KMS-11 (cell line): ENCODE results near the gene DPH2.

Experiments
- H2AFZ ChIP-seq: fragments of 200-600 bp; sonication (generic); 2 replicates; pipeline ENCODE4 v1.6.1; 2016; ENCODE audit warnings: antibody characterized with exemption, mixed run types, low read depth
- H3K27ac ChIP-seq: fragments of 200-600 bp; sonication (generic); 2 replicates; pipeline ENCODE4 v1.6.1; 2016; ENCODE audit warnings: mild to moderate bottlenecking, mixed run types
- H3K27me3 ChIP-seq: fragments of 200-600 bp; sonication (generic); 2 replicates; pipeline ENCODE4 v1.6.1; 2017; ENCODE audit warnings: mild to moderate bottlenecking, low read depth, mixed run types, moderate library complexity; ENCODE audit not compliant: insufficient read depth
- H3K36me3 ChIP-seq: fragments of 200-600 bp; sonication (generic); 2 replicates; pipeline ENCODE4 v1.6.1; 2017; ENCODE audit warnings: mild to moderate bottlenecking, mixed run types; ENCODE audit not compliant: insufficient read depth
- H3K4me1 ChIP-seq: fragments of 200-600 bp; sonication (generic); 2 replicates; pipeline ENCODE4 v1.6.1; 2016; ENCODE audit warnings: mild to moderate bottlenecking, low read depth, mixed run types; ENCODE audit not compliant: poor library complexity, severe bottlenecking
- H3K4me2 ChIP-seq: fragments of 200-600 bp; sonication (generic); 2 replicates; pipeline ENCODE4 v1.7.0; 2016; ENCODE audit warnings: mild to moderate bottlenecking, mixed run types
- H3K4me3 ChIP-seq: fragments of 200-600 bp; sonication (generic); IDR thresholded peaks from 2 replicates; pipeline ENCODE4 v1.6.1; 2017; ENCODE audit warnings: low read depth, low read length, mixed read lengths; ENCODE audit not compliant: insufficient read depth
- H3K79me2 ChIP-seq: fragments of 200-600 bp; sonication (generic); 2 replicates; pipeline ENCODE4 v1.6.1; 2016; ENCODE audit warnings: low read depth, mixed run types; ENCODE audit not compliant: insufficient read depth
- H3K9ac ChIP-seq: fragments of 200-600 bp; sonication (generic); 2 replicates; pipeline ENCODE4 v1.6.1; 2016; ENCODE audit warnings: mild to moderate bottlenecking, mixed run types
- H4K20me1 ChIP-seq: fragments of 200-600 bp; sonication (generic); 2 replicates; pipeline ENCODE4 v1.6.1; 2016; ENCODE audit warnings: mild to moderate bottlenecking, mixed run types; ENCODE audit not compliant: insufficient read depth
- CTCF ChIP-seq: fragments of 200-600 bp; sonication (generic); conservative IDR thresholded peaks from 2 replicates; pipeline ENCODE4 v1.6.1; 2017; ENCODE audit warnings: low read depth, mild to moderate bottlenecking, antibody characterized with exemption, low read length, moderate library complexity, mixed read lengths

Gene DPH2

DNA sequence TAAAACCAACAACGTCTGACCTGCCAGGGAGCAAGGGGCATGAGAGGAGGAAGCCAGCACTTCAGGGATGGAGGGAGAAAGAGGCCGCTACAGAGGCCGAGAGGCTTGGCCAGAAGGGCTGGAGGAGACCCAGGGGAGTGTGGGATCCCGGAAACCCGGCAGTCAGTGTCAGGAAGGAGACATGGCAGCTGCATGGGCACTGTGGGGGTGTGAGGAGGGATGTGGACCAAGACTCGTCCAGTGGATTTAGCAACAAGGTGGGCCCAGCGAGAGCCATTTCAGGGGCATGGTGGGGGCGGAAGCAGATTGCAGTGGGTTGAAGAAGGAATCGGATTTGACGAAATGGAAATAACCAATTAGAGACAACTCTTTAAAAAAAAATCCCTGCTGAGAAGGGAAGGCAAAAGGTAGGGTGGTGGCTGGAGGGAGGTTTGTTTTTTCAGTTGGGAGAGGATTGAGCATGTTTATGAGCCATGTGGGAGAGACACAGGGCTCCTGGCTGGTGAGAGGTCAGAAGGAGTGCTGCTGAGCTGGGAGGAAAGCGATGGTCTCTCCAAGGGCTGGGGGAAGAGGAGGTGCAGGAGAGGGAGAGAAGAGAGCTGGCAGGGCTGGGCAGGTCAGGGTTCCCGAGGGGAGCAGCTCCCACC, 13.6 kb downstream of the DPH2 start:
- no peak overlapping the region for H2AFZ ChIP-seq
- no peaks in the 10 kb centered on the region for H3K36me3 ChIP-seq
- no peak overlapping the region for H3K9ac ChIP-seq
- H3K79me2 ChIP-seq, result peaks cover 13% of the 10 kb centered on the region; the same call in 1 of the 2 replicates
- no peak overlapping the region for H3K4me3 ChIP-seq
- peaks cover 7% of the 10 kb centered on the region for H3K4me1 ChIP-seq
- H3K4me2 ChIP-seq, result no peak overlapping the region
- H3K27ac ChIP-seq, result no peak overlapping the region
- no peaks in the 10 kb centered on the region for H3K27me3 ChIP-seq
- TF ChIP-seq CTCF, result no peak
- H4K20me1 ChIP-seq, result no peaks in the 10 kb centered on the region

DNA sequence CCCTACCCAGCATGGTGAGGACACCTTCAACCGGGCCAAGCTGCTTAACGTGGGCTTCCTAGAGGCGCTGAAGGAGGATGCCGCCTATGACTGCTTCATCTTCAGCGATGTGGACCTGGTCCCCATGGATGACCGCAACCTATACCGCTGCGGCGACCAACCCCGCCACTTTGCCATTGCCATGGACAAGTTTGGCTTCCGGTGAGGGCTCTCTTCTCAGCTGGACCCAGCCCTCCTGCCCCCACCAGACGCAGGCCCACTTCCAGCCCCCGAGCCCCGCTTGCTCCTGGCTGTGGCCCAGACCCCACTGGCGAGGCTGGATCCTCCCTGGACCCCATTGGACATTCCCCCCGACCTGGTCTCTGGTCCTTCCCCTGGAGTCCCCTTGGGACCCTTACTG, 15.0 kb downstream of the DPH2 start:
- H3K79me2 ChIP-seq, result peaks cover 11% of the 10 kb centered on the region; the same call in 1 of the 2 replicates
- TF ChIP-seq CTCF, result no peak
- H3K4me2 ChIP-seq, result no peak overlapping the region
- no peak overlapping the region for H3K4me3 ChIP-seq
- H3K27ac ChIP-seq, result no peak overlapping the region
- H3K9ac ChIP-seq, result no peak overlapping the region
- no peak overlapping the region for H2AFZ ChIP-seq
- H4K20me1 ChIP-seq, result no peaks in the 10 kb centered on the region
- H3K36me3 ChIP-seq, result no peaks in the 10 kb centered on the region
- peaks cover 6% of the 10 kb centered on the region for H3K4me1 ChIP-seq
- H3K27me3 ChIP-seq, result no peaks in the 10 kb centered on the region

DNA sequence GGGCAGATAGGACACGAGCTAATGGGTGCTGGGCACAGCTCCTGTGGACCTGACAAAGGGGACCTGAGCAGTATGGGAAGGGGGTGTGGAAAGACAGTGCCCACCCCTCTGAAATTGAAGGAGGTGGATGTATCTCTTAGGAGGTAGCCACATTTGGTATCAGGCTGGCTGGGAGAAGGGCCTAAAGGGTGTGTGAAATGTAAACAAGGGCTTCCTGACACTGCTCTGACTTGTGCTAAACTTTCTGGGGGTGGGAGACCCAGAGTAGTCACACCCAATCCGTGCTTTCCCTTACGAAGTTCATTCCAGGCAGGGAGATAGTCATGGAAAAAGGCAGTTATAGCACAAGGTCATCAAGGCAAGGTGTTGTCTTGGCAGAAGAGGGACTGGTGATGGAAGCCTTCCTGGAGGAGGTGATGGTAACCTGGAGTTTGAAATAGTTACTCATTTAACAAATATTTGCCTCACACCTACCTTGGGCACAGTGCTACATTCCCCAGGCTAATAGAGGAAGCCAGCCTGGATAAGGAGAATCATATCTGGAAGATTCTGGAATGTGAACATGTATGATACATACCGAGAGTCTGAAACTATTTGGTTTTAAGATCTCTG, 16.3 kb downstream of the DPH2 start:
- H3K9ac ChIP-seq, result no peak overlapping the region
- no peaks in the 10 kb centered on the region for H4K20me1 ChIP-seq
- TF ChIP-seq CTCF, result no peak
- H3K4me1 ChIP-seq, result peaks cover 6% of the 10 kb centered on the region
- H3K4me2 ChIP-seq, result no peak overlapping the region
- H3K27ac ChIP-seq, result no peak overlapping the region
- H3K27me3 ChIP-seq, result no peaks in the 10 kb centered on the region
- no peaks in the 10 kb centered on the region for H3K36me3 ChIP-seq
- no peaks in the 10 kb centered on the region; the same call in 1 of the 2 replicates for H3K79me2 ChIP-seq
- H2AFZ ChIP-seq, result no peak overlapping the region
- no peak overlapping the region for H3K4me3 ChIP-seq

DNA sequence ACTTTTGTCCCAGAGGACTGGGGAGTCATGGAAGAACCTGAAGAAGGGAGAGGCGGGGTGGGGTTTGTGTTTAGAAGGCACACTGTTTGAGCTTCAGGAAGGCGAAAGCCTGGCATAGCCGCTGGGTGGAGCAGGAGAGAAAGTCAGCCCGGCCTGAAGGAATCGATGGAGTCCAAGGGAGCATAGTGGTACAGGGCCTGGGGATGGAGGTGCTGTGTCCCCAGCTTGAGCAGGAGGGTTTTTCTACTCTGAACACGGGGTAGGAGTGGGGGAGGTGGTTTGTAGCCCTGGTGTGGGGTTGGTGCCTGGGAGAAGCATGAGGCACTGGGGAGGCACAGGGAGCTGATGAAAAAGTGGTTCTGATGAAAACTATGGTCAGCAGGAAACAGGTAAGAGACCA, 16.9 kb downstream of the DPH2 start:
- no peak overlapping the region for H3K4me2 ChIP-seq

More for the DNA sequence above, 16.9 kb downstream of the DPH2 start:
- no peaks in the 10 kb centered on the region; the same call in 1 of the 2 replicates for H3K79me2 ChIP-seq
- peaks cover 6% of the 10 kb centered on the region for H3K4me1 ChIP-seq
- no peak overlapping the region for H3K9ac ChIP-seq
- no peak overlapping the region for H3K4me3 ChIP-seq
- no peaks in the 10 kb centered on the region for H3K36me3 ChIP-seq
- H4K20me1 ChIP-seq, result no peaks in the 10 kb centered on the region
- H3K27ac ChIP-seq, result no peak overlapping the region
- no peak overlapping the region for H2AFZ ChIP-seq
- H3K27me3 ChIP-seq, result no peaks in the 10 kb centered on the region
- no peak for TF ChIP-seq CTCF
